Measurements from ENCODE around the gene GPSM1. TPM values are rescaled to one million over a fixed set of nuclear protein-coding genes. Genes with fewer than 3 reads are reported as not detected.

The GPSM1 gene
- total RNA-seq, 1 experiment from 2014 or later, result 14.2 TPM

- H3K4me3 Mint-ChIP-seq, result no peak overlapping the region
- TF ChIP-seq ZSCAN18 (CRISPR knock-in tag; IDR thresholded peaks at IDR 0.05), result no peak
- 0 out of 2 replicates have a peak, but pooled peaks have one; percentile 17 for TF ChIP-seq FOXP1 (CRISPR knock-in tag; IDR thresholded peaks at IDR 0.05; ENCODE audit: borderline replicate concordance)
- POLR2A ChIA-PET, result no interaction called here
- no peak for ATAC-seq
- no peaks in the 10 kb centered on the region for H3K9me3 Mint-ChIP-seq
- DNase-seq (ENCODE audit: low spot score), result no peak
- CTCF ChIA-PET, result no interaction called here
- H3K27me3 Mint-ChIP-seq (ENCODE audit: low read depth), result no peaks in the 10 kb centered on the region
- H3K27ac Mint-ChIP-seq, result no peak overlapping the region
- no peaks in the 10 kb centered on the region for H3K4me1 Mint-ChIP-seq
- no peaks in the 10 kb centered on the region for H3K36me3 Mint-ChIP-seq
Measured at GRCh38 chr9:136334541-136334940, 7.2 kb downstream of the GPSM1 start.

- Mint-ChIP-seq H3K9me3 (no peaks in the 10 kb centered on the region), H3K4me1 (no peaks in the 10 kb centered on the region), H3K36me3 (no peaks in the 10 kb centered on the region), H3K27ac (no peak overlapping the region), H3K4me3 (no peak overlapping the region), H3K27me3 (ENCODE audit: low read depth) (no peaks in the 10 kb centered on the region)
- no peak for ATAC-seq
- TF ChIP-seq SP1 (CRISPR knock-in tag; conservative IDR thresholded peaks at IDR 0.05) (no peak), ATF3 (CRISPR knock-in tag; conservative IDR thresholded peaks at IDR 0.05) (no peak), HMGA2 (CRISPR knock-in tag; IDR thresholded peaks at IDR 0.05) (no peak), NFE2L1 (CRISPR knock-in tag; IDR thresholded peaks at IDR 0.05) (no peak)
- POLR2A ChIA-PET, result no interaction called here
- CTCF ChIA-PET, result interaction anchor here (1.1 kb wide), 2 partner anchors 28 to 31 kb away, joined by 3 read pairs; partner anchors contain the start of gene DNLZ
- no peak for DNase-seq (ENCODE audit: low spot score)
Measured at GRCh38 chr9:136335296-136336155, 8.2 kb downstream of the GPSM1 start.

- ATAC-seq, result no peak
- Mint-ChIP-seq H3K4me3 (no peak overlapping the region), H3K27ac (no peak overlapping the region), H3K9me3 (no peaks in the 10 kb centered on the region), H3K36me3 (no peaks in the 10 kb centered on the region), H3K27me3 (ENCODE audit: low read depth) (no peaks in the 10 kb centered on the region), H3K4me1 (no peaks in the 10 kb centered on the region)
- no peak for TF ChIP-seq ZNF396 (CRISPR knock-in tag; IDR thresholded peaks at IDR 0.05; ENCODE audit: borderline replicate concordance)
- no peak for TF ChIP-seq ZNF317 (CRISPR knock-in tag; IDR thresholded peaks at IDR 0.05; ENCODE audit: borderline replicate concordance, low read depth)
- TF ChIP-seq JUN (CRISPR knock-in tag; IDR thresholded peaks at IDR 0.05), result no peak
- TF ChIP-seq TEAD1 (CRISPR knock-in tag; IDR thresholded peaks at IDR 0.05), result no peak
- no peak for TF ChIP-seq IRF2 (CRISPR knock-in tag; IDR thresholded peaks at IDR 0.05; ENCODE audit: borderline replicate concordance, low read depth)
- no peak for TF ChIP-seq CREB1 (CRISPR knock-in tag; IDR thresholded peaks at IDR 0.05)
- no peak for TF ChIP-seq CDX4 (CRISPR knock-in tag; IDR thresholded peaks at IDR 0.05; ENCODE audit: borderline replicate concordance)
- TF ChIP-seq FOXP4 (CRISPR knock-in tag; IDR thresholded peaks at IDR 0.05), result no peak
- TF ChIP-seq MXD4 (CRISPR knock-in tag; IDR thresholded peaks at IDR 0.05; ENCODE audit: borderline replicate concordance), result no peak
- POLR2A ChIA-PET, result no interaction called here
- no peak for DNase-seq (ENCODE audit: low spot score)
- CTCF ChIA-PET, result interaction anchor here (1.1 to 2.1 kb wide), 4 partner anchors 9 to 30 kb away, joined by 3 to 7 read pairs (median 6); partner anchors contain the start of genes DNLZ and GPSM1
Measured at GRCh38 chr9:136336156-136336870, 9.0 kb downstream of the GPSM1 start.

Data from WTC11 (cell line).